Dermis microvascular lymphatic vessel endothelial cell (primary cell): ENCODE data around the gene RFTN1. TPM values are rescaled to one million over a fixed set of nuclear protein-coding genes. Genes with fewer than 3 reads are reported as not detected.

Experiments
- DNase-seq, 2 donors: peaks; one replicate each; pipeline versions ENCODE4 v3.0.0 to v3.0.0-alpha.2; 2010; ENCODE audit warnings: low read depth in 2 of 2
- total RNA-seq: library from RNA; depleted of rRNA; stranded (reverse); fragments of >200 nt; gene quantifications from 2 replicates; pipeline ENCODE4 v1.2.1, GENCODE V29; 2014

RFTN1 gene
- total RNA-seq, 1 donor from 2014 or later, result 19.3 TPM

DNA sequence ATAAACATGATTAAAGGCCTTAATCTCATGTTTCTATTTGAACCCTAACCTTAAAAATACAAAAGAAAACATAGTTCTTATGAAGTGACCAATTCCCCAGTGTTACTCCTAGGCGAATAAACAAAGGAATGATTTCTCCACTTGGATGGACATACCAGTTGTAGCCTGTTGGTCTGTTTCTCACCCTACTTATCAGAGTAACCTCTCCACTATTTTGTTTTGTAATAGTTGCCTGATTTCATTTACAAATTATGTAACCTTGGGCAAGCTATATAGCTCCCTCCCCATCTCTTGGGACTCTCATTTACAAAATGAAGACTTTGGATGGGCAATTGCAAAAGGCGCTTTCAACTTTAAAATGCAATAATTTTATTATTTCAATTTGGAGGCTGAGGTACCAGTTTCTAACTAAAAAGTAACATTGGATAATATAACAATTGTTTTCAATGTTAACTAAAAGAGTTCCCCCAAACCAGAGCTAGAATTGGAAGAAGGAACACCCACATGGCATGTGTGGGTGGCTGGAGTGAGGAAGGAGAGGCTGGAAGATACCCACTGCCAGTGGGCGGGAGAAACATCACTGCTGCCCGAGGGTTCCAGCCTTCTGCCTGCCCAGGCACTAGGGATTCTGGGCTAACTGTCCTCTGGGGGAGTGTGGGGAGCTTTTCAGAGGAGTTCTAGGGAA lies 74.2 kb downstream of the RFTN1 start:
- no peak for DNase-seq

DNA sequence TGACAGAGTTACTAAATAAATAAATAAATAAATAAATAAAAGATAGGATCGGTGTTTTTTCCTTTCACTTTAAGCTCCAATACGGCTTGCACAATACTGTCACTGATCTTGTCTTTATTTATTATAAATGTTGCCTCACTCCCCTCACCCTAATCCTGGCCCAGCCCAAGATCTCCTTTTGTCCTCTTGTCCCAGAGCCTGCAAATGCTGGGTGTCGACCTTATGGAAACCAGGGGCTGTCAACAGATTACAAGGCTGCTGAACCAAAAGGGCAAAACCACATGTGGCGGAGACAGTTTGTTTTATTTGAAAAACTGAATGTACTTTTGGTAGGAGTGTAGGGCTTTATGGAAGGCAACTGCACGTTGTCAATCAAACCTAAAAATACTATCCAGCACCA lies 75.9 kb downstream of the RFTN1 start:
- DNase-seq, result no peak

DNA sequence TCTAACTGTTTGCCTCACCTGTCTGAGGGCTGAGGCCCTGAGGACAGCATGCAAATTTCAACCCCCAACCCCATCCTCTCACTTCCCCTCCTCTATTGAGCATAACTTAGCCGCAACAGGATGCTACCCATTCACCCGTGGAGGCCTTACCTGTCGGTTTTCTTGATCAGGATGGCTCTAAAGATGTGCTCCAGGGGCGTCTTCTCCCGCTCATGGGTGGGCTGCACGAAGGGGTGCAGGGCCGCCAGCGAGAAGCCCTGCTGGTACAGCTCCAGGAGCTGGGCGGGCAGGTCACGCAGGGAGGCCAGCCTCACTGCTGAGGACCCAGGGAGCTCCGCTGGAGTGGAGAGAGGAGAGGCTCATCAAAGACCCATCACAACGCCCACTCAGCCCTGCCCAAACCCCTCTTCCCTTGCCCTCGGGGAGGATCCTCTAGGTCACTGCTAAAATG lies 79.8 kb downstream of the RFTN1 start:
- no peak for DNase-seq

DNA sequence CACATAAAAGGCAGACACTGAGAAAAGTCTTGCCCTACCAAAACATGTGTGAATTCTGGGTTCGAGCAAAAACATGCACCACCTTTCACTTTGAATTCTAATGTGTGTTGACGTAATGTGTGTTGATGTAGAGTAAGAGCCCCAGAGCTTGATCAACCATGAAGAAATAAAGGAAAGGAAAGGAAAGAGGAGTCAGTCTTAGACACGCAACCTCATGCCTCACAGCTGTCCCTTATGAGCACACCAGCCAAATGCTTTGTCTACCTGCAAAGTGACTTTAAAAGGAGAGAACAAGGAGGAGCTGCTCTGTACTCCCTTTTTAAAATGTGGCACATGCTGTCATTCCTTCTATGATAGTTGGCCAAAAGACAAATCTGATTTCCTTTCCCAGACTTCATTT lies 80.8 kb downstream of the RFTN1 start:
- no peak for DNase-seq

DNA sequence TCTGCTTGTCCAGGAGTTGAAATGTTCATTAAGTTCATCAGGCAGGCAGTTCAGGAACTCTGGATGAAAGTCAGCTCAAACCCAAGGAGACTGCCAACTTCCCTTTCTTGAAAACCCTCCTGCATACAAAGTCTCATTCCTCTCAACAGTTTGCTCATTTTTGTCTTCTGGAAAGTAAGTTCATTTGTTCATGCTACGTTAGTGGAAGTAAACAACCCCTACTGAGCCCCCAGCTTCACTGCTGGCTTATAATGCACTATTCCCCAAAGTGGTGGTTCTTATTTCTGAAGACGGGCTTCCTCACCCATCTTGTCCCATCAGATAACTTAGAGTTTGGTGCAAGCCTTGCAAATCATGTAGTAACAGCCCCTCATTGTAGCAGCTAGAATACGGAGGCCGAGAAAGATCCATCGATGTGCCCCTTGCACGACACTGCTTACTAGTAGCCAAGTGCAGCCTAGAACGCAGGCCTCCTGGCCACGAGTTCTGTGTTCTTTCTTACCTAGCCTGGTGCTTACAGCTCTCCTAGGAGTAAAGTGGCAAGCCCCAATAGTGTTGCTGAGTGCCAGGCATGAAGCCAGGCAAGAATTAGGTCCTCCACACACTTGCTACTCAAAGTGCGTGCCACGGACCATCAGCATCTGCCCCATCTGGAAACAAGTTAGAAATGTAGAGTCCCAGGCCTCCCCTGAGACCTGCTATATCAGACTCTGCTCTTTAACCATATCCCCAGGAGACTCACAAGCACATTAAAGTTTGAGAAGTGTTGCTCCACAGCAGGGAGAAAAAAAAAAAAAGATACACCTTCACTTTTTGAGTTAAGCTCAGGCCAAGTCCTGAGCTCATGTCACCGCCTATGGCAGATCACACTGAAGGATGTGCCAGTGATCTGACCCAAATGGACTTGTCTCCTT lies 82.5 kb downstream of the RFTN1 start:
- DNase-seq, result no peak

DNA sequence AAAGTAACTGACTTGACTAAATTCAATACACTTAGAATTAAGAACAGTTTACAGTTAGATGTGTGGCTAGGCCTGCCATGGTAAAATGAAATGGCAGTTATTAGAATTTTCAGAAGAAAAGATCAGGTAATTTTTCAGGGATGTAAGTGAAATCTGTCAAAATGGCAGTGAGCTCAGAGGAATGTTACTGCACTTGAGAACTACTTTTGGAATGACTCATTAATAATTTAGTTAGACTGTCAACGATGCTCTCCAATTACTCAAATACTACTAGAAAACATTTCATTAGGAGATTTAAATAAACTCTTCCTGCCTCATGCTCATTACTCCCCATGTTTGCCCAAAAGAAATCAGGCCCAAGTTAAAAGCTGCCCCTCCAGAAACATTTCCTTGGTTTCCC lies 84.4 kb downstream of the RFTN1 start:
- DNase-seq, result no peak

DNA sequence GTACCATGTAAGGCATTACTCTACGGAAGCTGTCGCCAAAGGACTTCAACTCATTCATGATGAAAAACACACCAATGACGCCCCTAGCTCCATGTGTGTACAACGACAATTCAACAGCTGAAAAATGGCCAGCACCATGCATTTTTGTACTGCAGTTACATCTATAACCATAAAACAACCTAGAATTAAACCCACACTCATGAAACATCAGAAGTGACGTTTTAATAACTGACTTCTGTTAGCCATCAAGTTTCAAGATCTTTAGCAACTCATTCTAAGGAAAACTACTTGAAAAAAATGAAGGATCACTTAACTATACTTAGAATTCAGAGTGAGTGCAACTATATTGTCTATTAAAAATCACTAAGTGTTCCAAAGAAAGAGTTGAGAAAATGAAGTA lies 84.9 kb downstream of the RFTN1 start:
- no peak for DNase-seq

DNA sequence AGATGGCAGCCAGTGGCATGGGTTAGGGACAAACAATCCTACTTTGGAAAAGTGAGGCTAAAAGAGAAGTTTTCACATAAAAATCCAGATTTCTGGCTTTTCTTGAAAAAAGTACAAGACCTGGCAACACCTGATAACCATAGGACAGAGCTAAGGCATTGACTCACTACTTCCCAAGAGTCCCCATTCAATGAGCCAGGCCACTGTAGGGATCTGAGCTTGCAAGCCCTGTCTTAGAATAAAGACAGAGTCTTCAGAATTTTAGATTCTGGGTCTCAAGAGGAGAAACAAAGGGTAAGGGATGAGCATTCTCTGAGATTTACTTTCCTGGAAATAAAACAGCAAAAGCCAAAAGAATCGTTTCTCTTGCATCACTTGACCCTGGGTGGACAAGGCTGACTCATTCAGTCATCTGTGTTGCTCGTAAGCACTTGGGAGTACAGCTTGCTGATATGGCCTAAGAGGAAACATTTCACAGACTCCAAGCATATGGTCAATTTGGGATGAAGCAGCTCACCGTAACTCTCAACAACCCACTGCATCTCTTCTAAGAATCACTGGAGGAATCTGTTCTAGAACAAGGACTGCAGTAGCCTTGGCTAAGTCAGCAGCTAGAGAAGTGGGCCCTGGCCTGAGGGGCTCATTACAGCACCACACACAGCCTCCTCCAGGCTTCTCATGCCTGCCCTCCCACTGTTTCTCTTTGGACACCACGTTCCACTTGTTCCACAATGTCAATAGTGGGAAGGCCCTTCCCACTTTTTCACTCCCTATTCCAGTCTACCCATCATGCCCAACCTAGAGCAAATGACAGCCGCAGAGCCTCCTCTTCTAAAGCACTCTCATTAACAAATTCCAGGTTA lies 86.2 kb downstream of the RFTN1 start:
- peak in 1 of 2 donors; percentile 28 for DNase-seq

DNA sequence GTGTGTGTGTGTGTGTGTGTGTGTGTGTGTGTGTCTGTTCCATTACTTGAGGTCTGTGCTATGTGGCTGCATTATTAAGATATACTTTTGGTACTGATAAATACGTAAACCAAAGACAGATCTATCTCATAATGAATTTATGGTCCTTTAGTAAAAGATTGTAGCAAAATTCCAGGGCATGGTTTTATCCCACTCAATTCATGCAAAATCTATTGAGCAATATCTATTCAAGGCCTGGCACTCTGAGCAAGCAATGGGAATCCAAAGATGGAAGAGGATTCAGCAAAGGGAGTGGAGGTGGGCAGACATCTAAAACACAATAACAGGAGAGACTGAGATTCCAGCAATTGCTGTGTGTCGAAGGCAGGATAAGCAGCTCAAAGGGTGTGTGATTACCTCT lies 86.8 kb downstream of the RFTN1 start:
- DNase-seq, result no peak

DNA sequence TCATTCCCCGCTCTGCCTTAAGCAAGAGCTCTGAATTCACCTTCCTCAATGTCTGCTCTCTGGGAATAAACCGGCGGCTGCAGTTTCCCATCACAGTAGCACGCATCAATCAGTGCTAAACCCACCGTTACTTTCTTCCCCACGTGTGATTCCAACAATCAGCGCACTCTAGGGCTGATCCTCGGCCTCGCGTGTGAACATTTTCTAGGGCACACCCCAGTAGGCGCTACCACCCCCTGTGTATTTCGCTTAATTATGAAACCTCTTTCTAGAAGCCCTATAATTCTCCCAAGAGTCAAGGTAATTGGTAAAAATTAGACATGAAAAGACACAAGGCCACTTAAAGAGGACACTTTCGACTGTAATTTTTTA lies 87.5 kb downstream of the RFTN1 start:
- no peak for DNase-seq

DNA sequence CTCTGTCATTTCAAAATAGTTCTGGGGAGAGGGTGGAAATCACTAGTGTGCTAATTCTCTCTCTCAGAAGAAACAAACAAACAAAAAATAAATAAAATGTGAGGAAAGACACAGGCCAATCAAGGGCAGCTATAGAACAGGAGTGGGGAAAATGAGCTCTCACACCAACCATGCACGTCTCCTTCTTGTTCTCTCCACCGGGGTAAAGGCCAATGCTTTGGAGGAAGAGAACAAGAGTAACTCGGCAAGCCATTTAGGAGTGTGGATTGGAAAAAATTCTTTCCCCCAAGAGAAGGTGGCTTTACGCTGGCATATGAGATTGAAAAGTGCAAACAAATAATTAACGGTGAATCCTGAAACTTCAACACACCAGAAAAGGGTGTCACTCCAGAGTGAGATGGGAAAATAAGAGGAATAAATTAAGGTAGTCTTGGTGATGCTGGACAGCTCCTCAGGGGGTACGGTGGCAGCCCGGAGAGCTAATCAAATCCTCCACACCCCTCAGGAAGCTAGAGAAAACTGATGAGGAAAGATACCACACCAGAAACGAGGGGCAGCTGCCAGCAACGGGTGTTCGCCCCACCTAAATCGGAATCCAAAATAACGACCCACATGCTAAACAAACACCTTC lies 88.0 kb downstream of the RFTN1 start:
- no peak for DNase-seq

DNA sequence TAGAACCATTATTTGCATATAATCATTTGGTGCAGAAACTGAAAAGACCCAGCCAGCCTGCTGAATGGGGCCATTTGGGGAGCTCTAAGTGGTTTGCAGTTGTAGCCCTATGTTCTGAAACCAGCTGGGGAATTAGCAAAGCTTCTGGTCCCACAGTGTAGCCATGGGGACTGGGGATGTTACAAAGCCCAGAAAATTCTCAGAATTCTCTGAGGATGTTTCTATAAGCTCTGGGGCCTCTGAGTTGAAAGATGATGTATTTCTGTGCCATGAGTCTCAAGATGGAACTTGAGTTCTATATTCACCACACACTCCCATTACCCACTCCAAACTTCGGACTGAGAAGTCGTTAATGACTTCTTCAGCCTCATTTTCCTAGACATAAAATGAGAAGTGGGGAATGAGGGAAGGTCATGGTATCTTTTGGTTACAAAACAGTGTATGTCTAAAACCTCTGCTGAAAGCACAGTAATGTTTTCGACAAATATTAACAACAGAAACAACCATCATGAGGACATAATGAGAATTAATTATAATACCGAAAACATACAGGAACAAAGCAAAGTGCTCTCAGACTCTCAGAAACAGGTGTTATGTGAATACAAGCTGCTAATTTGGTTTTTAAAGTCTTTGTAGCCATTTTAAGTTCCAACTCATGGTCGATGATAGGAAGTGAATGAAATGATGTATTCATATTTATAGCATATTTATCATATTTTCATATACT lies 89.4 kb downstream of the RFTN1 start:
- DNase-seq, result no peak

DNA sequence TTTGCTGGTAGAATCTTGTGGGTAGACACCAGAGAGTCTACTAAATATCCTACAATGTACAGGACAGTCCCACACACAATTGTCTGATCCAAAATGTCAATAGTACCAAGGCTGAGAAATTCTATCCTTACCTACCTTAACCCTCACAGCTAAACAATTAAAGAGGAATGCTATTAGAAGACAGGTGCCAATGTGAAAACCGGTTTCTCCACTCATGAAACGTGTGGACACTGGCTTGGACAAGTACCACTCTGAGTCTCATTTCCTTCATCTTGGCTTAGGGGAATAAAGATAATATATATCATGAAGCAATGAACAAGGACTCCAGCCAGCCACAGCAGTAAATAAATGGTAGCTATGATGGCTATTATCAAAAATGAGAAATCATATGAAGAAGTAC lies 90.2 kb downstream of the RFTN1 start:
- no peak for DNase-seq

DNA sequence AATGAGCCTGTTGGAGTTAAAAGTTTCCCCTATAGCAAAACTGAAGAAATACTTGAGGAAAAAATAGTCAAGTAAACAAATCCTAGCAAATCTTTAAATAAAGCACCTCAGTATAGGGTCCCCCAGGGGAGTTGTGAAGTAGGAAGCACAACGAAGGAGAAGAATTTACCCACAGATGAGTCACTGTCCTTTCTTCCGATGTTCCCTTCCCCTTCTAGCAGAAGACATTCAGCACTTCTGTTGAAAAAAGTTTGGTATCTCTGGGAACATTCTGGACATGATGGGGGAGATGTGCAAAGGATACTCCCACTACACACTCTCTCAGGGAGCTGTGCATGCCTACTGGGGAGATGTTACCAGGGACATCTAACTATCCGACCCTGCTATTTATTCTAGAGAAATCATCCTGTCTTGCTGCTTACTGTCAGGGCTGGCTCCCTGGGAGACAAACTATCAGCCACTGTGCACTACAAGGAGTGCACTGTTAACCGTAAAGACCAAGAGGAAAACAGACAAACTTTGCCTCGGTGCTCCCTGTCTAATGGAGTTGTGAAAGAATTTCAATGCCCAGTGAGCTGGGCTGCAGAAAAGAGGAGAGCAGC lies 93.8 kb downstream of the RFTN1 start:
- DNase-seq, result peak in 1 of 2 donors; percentile 17

DNA sequence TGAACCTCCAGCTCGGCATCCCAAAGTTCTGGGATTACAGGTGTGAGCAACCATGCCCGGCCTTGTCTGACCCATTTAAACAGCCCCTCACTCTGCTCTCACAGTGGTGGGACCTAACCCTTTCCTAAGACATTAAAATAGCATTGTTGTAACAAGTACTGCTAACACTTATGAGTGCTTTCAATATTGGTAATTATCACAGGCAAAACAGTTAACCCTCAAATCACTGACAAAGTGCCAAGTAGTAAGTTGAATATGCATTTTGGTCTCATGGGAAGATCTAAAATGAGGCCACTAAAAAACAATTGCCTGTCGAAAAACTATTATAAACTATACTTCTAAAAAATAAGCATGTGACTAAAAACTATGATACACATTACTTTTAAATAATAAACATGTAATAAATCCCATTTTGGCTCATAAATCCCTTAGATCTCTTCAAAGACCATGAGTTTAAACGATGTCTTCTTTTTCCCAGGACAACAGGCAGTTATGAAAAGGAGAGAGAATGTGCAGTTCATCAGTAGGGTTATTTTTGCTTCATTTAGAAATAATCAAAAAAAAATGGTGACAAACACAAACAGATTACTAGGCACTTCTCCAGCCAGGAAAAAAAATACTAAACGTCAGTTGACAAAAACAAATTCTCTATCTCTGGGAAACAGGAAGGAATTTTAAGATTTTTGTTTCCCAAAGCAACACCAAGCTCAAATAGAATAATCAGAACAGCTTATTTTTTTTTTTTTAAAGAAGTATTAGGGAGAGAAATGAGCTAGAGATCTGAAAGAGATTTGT lies 95.4 kb downstream of the RFTN1 start:
- no peak for DNase-seq

DNA sequence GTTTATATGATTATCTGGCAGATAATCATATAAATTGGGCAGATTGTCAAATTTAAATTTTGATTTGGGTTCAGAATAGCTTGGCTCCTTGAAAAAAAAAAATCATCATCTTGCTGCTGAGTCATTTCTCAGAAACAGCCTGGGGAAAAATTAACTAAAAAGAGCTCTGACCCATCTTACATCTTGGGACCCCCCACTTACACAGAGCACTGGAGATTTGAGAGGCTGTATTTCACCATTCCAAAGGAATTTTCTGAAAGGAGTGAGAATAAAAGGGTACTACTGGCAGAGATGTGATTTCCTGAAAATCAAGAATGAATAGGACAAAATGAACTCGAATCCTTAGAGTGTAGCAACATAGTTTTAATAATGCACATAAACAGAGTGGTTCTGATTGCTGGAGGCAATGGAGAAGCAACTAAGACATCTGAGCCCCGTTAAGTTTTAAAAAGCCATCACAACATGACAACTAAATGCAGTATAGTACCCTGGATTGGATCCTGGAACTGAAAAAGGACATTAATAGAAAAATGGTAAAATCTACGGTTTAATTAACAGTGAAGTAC lies 97.5 kb downstream of the RFTN1 start:
- DNase-seq, result no peak

DNA sequence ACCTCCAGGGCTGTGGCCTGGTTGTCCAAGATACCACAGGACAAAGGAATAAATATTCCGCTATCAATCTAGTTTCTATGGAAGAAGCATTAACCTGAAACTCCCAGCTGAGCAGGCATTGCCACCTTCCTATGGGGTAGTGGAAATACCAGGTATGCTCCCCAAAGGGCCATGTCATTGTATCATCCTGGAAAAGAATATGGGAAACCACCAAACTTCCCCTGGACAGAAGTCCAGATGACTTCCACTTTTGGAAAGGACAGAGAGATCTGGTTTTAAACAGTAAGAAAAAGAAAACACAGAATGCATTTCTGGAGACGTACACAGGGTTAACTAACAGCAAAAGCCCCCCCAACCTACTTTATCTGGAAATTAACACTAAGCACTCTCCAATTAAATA lies 100.2 kb downstream of the RFTN1 start:
- no peak for DNase-seq

DNA sequence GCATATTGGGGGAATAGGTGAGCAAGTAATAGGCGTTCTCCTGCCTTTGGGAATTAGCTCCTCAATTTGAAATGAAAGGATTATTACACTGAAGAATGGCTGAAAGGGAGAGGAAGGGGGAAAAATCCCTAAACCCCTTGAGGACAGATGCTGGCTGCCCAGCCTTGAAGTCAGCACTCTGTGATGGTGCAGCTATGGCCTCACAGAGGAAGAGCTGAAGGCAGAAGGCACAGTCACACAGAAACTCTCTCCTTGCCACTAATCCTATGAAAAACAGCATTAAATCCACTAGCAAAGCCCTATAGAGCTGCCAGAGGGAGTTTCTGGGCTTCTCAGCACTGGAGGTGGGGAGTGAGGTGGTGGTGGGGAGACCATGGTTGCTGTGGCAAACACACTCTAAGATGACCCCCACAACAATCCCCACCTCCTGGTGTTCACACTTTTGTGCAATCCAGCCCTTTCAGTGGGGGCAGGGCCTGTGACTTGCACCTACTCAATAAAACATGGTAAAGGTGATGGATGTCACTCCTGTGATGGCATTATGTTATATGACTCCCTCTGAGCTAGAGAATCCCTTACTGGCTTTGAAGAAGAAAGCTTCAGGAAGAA lies 101.2 kb downstream of the RFTN1 start:
- DNase-seq, result no peak

DNA sequence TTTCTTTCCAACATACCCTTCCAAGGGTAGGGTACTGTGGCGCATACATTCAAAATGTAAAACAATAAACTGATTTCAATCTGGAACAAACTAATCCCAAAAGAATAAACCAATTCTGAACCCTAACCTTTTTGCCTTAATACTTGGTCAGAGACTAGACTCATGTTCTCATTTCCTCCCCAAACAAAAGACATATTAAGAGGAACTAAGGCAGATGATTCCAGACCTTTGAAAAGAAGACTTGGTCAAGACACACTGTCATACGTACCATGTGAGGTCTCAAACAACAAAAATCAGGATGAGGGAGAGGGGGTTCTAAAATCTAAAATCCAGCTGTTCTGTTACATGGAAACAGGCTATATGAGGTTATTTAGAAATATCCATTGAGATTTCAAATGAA lies 102.1 kb downstream of the RFTN1 start:
- DNase-seq, result no peak
